Mesenchymal stem cell (in vitro differentiated cells and primary cell): ENCODE data around the gene IGSF21.

Source experiments
- DNase-seq: peaks from one replicate; pipeline ENCODE4 v3.0.0-alpha.2; 2013
- H2AFZ ChIP-seq: one replicate; pipeline ENCODE4 v1.6.1; 2013; ENCODE audit warnings: low read depth, mild to moderate bottlenecking, control low read depth, inconsistent platforms, low read length, moderate library complexity
- H2AK5ac ChIP-seq: 2 replicates; pipeline ENCODE4 v1.6.1; 2013; ENCODE audit warnings: low read length, moderate library complexity, mild to moderate bottlenecking, inconsistent platforms; ENCODE audit not compliant: severe bottlenecking
- H2BK120ac ChIP-seq: one replicate; pipeline ENCODE4 v1.6.1; 2013; ENCODE audit warnings: low read depth, mild to moderate bottlenecking, inconsistent platforms, low read length, moderate library complexity
- H2BK12ac ChIP-seq, 2 experiments: one replicate each; pipeline ENCODE4 v1.6.1; 2013; ENCODE audit warnings: inconsistent platforms in 2 of 2, low read length in 2 of 2, mild to moderate bottlenecking in 2 of 2, moderate library complexity in 2 of 2, control low read depth in 1 of 2
- H2BK15ac ChIP-seq: one replicate; pipeline ENCODE4 v1.6.1; 2013; ENCODE audit warnings: mild to moderate bottlenecking, low read depth, inconsistent platforms; ENCODE audit not compliant: poor library complexity, severe bottlenecking
- H2BK5ac ChIP-seq: 2 replicates; pipeline ENCODE4 v1.6.1; 2013; ENCODE audit warnings: low read depth, mild to moderate bottlenecking, low read length, control low read depth, inconsistent platforms; ENCODE audit not compliant: poor library complexity, severe bottlenecking
- H3K14ac ChIP-seq, 2 experiments: one replicate each; pipeline ENCODE4 v1.6.1; 2013; ENCODE audit warnings: inconsistent platforms in 2 of 2, low read length in 2 of 2, control low read depth in 1 of 2, mild to moderate bottlenecking in 1 of 2, moderate library complexity in 1 of 2
- H3K18ac ChIP-seq, 2 experiments: one replicate each; pipeline ENCODE4 v1.6.1; 2013; ENCODE audit warnings: inconsistent platforms in 2 of 2, low read length in 2 of 2, control low read depth in 1 of 2, low read depth in 1 of 2, mild to moderate bottlenecking in 1 of 2
- H3K23ac ChIP-seq, 2 experiments: one replicate each; pipeline ENCODE4 v1.6.1; 2013; ENCODE audit warnings: inconsistent platforms in 2 of 2, low read length in 2 of 2, mild to moderate bottlenecking in 2 of 2, moderate library complexity in 2 of 2, control low read depth in 1 of 2
- H3K27ac ChIP-seq: 2 replicates; pipeline ENCODE4 v1.5.1; 2013; ENCODE audit warnings: mild to moderate bottlenecking, moderate library complexity, low read length, control low read depth, inconsistent platforms; ENCODE audit not compliant: poor library complexity, severe bottlenecking
- H3K27me3 ChIP-seq, 2 experiments: 2 replicates each; pipeline versions ENCODE4 v1.6.1 to v1.7.0; 2013; ENCODE audit warnings: low read length in 2 of 2, mild to moderate bottlenecking in 2 of 2, moderate library complexity in 2 of 2, control low read depth in 1 of 2, inconsistent platforms in 1 of 2; ENCODE audit not compliant: control insufficient read depth in 1 of 2, insufficient read depth in 1 of 2
- H3K36me3 ChIP-seq, 2 experiments: 2 replicates each; pipeline versions ENCODE4 v1.6.1 to v1.7.0; 2013; ENCODE audit warnings: low read length in 2 of 2, control low read depth in 1 of 2, inconsistent platforms in 1 of 2, low read depth in 1 of 2, mild to moderate bottlenecking in 1 of 2; ENCODE audit not compliant: insufficient read depth in 2 of 2, control insufficient read depth in 1 of 2
- H3K4ac ChIP-seq, 2 experiments: one replicate each; pipeline ENCODE4 v1.6.1; 2013; ENCODE audit warnings: inconsistent platforms in 2 of 2, low read length in 2 of 2, mild to moderate bottlenecking in 2 of 2, moderate library complexity in 2 of 2, control low read depth in 1 of 2, low read depth in 1 of 2
- H3K4me1 ChIP-seq: 2 replicates; pipeline ENCODE4 v1.6.1; 2013; ENCODE audit warnings: low read depth, low read length, control low read depth; ENCODE audit not compliant: control insufficient read depth, insufficient read depth
- H3K4me2 ChIP-seq: 2 replicates; pipeline ENCODE4 v1.6.1; 2013; ENCODE audit warnings: low read length, mild to moderate bottlenecking, inconsistent platforms; ENCODE audit not compliant: poor library complexity, severe bottlenecking
- H3K4me3 ChIP-seq, 2 experiments: 2 replicates each; pipeline versions ENCODE4 v1.5.1 to v1.7.0; 2013; ENCODE audit warnings: low read length in 2 of 2, mild to moderate bottlenecking in 2 of 2, control low read depth in 1 of 2, low read depth in 1 of 2; ENCODE audit not compliant: insufficient read depth in 1 of 2
- H3K79me1 ChIP-seq: replicated peaks from 2 replicates; pipeline ENCODE4 v1.6.1; 2013; ENCODE audit warnings: mild to moderate bottlenecking, control low read depth, low read length, inconsistent platforms; ENCODE audit not compliant: poor library complexity, severe bottlenecking
- H3K9ac ChIP-seq: 2 replicates; pipeline ENCODE4 v1.7.0; 2013; ENCODE audit warnings: mild to moderate bottlenecking, low read length, moderate library complexity
- H3K9me3 ChIP-seq: 2 replicates; pipeline ENCODE4 v1.7.0; 2013; ENCODE audit warnings: mild to moderate bottlenecking, low read length; ENCODE audit not compliant: control insufficient read depth
- H4K8ac ChIP-seq: one replicate; pipeline ENCODE4 v1.6.1; 2013; ENCODE audit warnings: inconsistent platforms, mild to moderate bottlenecking, low read length, moderate library complexity
- H4K91ac ChIP-seq: one replicate; pipeline ENCODE4 v1.6.1; 2013; ENCODE audit warnings: mild to moderate bottlenecking, low read length, inconsistent platforms
- WGBS: methylation state at CpG from one replicate; pipeline ENCODE4 v1.1.7; 2013; ENCODE audit warnings: mixed read lengths; 5-methylcytosine and 5-hydroxymethylcytosine counted together

Gene IGSF21

DNA sequence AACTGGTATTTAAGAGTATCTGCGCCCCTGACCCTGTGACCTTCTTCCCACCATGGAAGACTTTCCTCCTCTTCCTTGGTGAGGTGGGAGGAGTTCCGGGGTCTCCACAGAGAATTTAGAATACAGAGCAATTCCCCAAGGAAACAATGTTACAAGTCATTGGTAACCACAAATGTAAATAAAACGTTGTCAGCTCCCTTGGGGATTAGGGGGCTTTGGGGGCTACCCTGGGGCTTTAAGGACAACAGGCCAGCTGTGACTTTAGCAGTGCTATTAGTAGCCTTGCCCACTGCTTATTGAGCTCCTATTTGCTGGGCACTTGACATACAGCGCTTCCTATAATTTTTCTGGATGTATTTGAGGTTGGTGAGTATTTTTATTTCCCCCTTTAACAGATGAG is 69.0 kb downstream of the IGSF21 start:
- H2BK12ac ChIP-seq: no peak overlapping the region
- no peak for DNase-seq
- H4K91ac ChIP-seq: no peak overlapping the region
- H3K79me1 ChIP-seq: no peaks in the 10 kb centered on the region
- H3K18ac ChIP-seq: no peak overlapping the region
- no peaks in the 10 kb centered on the region for H3K9me3 ChIP-seq
- no peak overlapping the region for H3K4me3 ChIP-seq
- no peak overlapping the region for H2AK5ac ChIP-seq
- 41% methylated on average over 2 of the region's 4 CpGs for WGBS
- no peak overlapping the region for H2AFZ ChIP-seq
- no peaks in the 10 kb centered on the region for H3K4me1 ChIP-seq
- no peaks in the 10 kb centered on the region for H3K36me3 ChIP-seq
- no peak overlapping the region for H3K27ac ChIP-seq
- H3K4ac ChIP-seq: no peak overlapping the region
- no peak overlapping the region for H3K14ac ChIP-seq
- no peak overlapping the region for H3K23ac ChIP-seq
- no peak overlapping the region for H4K8ac ChIP-seq
- H2BK5ac ChIP-seq: no peak overlapping the region
- H3K9ac ChIP-seq: no peak overlapping the region
- no peak overlapping the region for H3K4me2 ChIP-seq
- H2BK15ac ChIP-seq: no peak overlapping the region
- no peak overlapping the region for H2BK120ac ChIP-seq
- H3K27me3 ChIP-seq: peaks cover 0 to 83% of the 10 kb centered on the region in 2 experiments

GRCh38 chr1:18178111-18178510 is 70.5 kb downstream of the IGSF21 start:
- H2AFZ ChIP-seq: no peak overlapping the region
- H3K36me3 ChIP-seq: no peaks in the 10 kb centered on the region
- H3K4me1 ChIP-seq: no peaks in the 10 kb centered on the region
- H3K4me2 ChIP-seq: no peak overlapping the region
- no peak overlapping the region for H2BK5ac ChIP-seq
- no peak overlapping the region for H4K8ac ChIP-seq
- H3K4me3 ChIP-seq: no peak overlapping the region
- H3K23ac ChIP-seq: no peak overlapping the region
- no peak overlapping the region for H3K27ac ChIP-seq
- peaks cover 0 to 76% of the 10 kb centered on the region in 2 experiments for H3K27me3 ChIP-seq
- no peak overlapping the region for H4K91ac ChIP-seq
- no peak overlapping the region for H3K9ac ChIP-seq
- no peak overlapping the region for H3K18ac ChIP-seq
- no peak overlapping the region for H3K4ac ChIP-seq
- no peak for DNase-seq
- H3K9me3 ChIP-seq: no peaks in the 10 kb centered on the region
- WGBS: 60% methylated on average over 7 of the region's 8 CpGs
- no peak overlapping the region for H3K14ac ChIP-seq
- no peak overlapping the region for H2BK15ac ChIP-seq
- H2BK12ac ChIP-seq: no peak overlapping the region
- no peak overlapping the region for H2BK120ac ChIP-seq
- H2AK5ac ChIP-seq: no peak overlapping the region
- no peaks in the 10 kb centered on the region for H3K79me1 ChIP-seq

DNA sequence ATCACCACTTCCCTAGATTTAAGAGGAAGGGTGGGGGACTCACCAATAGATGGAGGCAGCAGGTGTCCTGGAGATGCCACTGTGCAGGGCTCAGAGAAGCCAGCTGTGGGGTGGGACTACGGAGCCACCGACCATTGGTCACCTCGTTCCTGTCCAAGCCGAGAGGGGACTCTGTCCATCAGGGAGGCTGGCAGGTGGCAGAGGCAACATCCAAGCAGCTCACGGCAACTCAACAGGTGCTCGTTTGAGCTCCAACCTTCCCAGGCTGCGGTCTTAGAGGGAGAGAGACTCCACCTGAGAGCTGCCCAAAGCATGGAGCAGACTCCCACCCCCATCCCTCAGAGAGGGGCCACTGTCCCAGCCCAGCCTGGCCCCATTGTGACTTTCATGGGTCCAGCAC is 71.4 kb downstream of the IGSF21 start:
- H2AFZ ChIP-seq: no peak overlapping the region
- no peak overlapping the region for H2BK5ac ChIP-seq
- H3K36me3 ChIP-seq: no peaks in the 10 kb centered on the region
- no peak overlapping the region for H2AK5ac ChIP-seq
- no peak overlapping the region for H2BK120ac ChIP-seq
- H2BK12ac ChIP-seq: no peak overlapping the region
- H3K27ac ChIP-seq: no peak overlapping the region
- no peak overlapping the region for H3K4ac ChIP-seq
- H3K9me3 ChIP-seq: no peaks in the 10 kb centered on the region
- H3K4me3 ChIP-seq: no peak overlapping the region
- H3K27me3 ChIP-seq: peaks cover 0 to 84% of the 10 kb centered on the region in 2 experiments
- no peak overlapping the region for H3K9ac ChIP-seq
- H4K91ac ChIP-seq: no peak overlapping the region
- no peak overlapping the region for H4K8ac ChIP-seq
- no peak for DNase-seq
- H3K79me1 ChIP-seq: no peaks in the 10 kb centered on the region
- no peak overlapping the region for H3K23ac ChIP-seq
- no peak overlapping the region for H2BK15ac ChIP-seq
- H3K4me1 ChIP-seq: no peaks in the 10 kb centered on the region
- H3K18ac ChIP-seq: no peak overlapping the region
- H3K4me2 ChIP-seq: no peak overlapping the region
- no peak overlapping the region for H3K14ac ChIP-seq
- WGBS: 92% methylated on average over 7 of the region's 7 CpGs

DNA sequence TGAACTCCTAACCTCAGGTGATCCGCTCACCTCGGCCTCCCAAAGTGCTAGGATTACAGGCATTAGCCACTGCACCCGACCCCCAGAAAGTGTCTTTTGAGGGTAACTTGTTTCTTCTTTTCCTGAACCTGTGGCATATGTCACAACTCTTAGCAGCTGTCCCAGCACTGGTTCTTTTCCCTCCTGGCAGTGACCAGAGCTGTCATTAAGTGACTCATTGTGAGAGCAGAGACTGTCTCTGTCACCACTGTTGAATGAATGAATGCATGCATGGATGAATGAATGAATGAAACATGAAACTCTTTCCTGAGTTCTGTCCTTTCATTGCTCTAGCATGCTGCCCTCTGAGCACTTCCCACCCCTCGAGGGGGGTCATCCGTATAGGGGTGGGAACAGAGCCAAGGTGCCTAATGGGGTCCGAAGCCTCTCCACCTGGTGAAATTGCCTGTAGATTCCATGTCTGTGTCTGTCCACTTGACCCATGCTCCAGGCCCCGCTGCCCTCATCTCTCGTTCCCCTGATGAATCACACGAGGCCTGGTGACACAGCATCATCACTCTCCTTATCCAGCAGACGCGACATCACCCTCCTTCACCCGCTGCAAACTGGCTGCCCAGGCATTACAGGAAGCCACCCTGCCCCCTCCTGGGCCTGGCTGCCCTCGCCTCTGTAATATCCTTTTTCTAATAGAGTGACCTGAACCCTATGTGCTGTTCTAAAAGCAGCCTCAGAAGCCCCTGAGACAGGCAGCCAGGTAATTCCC is 75.0 kb downstream of the IGSF21 start:
- no peak overlapping the region for H3K27ac ChIP-seq
- no peak overlapping the region for H3K4ac ChIP-seq
- no peaks in the 10 kb centered on the region for H3K4me1 ChIP-seq
- no peak overlapping the region for H4K91ac ChIP-seq
- no peak overlapping the region for H2BK12ac ChIP-seq
- no peak overlapping the region for H4K8ac ChIP-seq
- H3K4me3 ChIP-seq: no peak overlapping the region
- no peak overlapping the region for H3K23ac ChIP-seq
- no peaks in the 10 kb centered on the region for H3K9me3 ChIP-seq
- 37% methylated on average over 13 of the region's 13 CpGs for WGBS
- H3K4me2 ChIP-seq: no peak overlapping the region
- no peak overlapping the region for H2BK5ac ChIP-seq
- no peak overlapping the region for H2BK120ac ChIP-seq
- no peak overlapping the region for H3K18ac ChIP-seq
- H2AFZ ChIP-seq: no peak overlapping the region
- DNase-seq: no peak
- H3K14ac ChIP-seq: no peak overlapping the region
- no peak overlapping the region for H2BK15ac ChIP-seq
- H3K9ac ChIP-seq: no peak overlapping the region
- no peaks in the 10 kb centered on the region for H3K36me3 ChIP-seq
- H2AK5ac ChIP-seq: no peak overlapping the region
- peaks cover 0 to 84% of the 10 kb centered on the region in 2 experiments for H3K27me3 ChIP-seq
- H3K79me1 ChIP-seq: no peaks in the 10 kb centered on the region
